Stimulated activated CD4-positive, alpha-beta T cell treated with anti-CD3 and anti-CD28 coated beads, Interleukin-2, amount 100 ng/mL, for 48 hours (primary cell): ENCODE data around the gene EYA4.

Experiments
- DNase-seq, 2 donors: peaks; one replicate each; pipeline ENCODE4 v3.0.0-alpha.2; 2020

The EYA4 gene

GRCh38 chr6:133291671-133292070, 50.5 kb downstream of the EYA4 start:
- no peak for DNase-seq

DNA sequence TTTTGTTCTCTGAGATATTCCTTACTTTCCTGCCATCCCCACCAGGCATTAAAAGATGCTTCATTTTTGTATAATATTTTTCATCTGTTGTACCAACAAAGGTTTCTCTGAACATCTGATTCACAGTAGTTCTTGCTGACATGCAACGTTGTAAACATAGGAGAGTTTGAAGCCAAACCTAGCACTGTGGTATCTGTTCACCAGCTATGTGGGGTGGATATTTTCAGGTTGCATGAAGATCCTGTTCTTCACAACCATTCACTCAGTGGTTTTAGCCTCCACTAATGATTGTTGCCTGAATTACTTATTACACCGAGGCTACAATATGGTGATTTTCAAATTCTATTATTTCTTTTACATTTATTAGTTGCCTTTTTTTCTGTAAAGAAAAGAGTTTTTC, 56.5 kb downstream of the EYA4 start:
- DNase-seq: no peak

- no peak for DNase-seq
Observed at GRCh38 chr6:133298335-133298734, 57.2 kb downstream of the EYA4 start.

- no peak for DNase-seq
Observed at GRCh38 chr6:133298801-133299200, 57.6 kb downstream of the EYA4 start.

DNA sequence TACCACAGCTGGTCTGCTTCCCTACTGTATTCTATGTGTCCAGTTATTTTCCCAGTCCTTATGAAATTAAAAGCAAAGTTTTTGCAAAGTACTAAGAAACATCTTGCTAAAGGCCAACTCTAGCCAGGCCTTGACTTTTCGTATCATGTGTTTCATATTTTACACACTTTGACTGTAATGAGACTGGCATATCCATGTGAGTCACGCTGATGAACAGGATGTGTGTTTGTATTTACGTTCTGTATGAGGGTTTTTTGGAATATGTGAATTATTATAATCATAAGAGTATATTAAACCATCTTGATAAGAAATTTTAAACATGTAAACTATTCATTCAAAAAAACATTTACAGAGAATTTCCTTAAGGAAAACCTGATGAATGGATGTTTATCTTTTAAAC, 59.7 kb downstream of the EYA4 start:
- DNase-seq: no peak

DNA sequence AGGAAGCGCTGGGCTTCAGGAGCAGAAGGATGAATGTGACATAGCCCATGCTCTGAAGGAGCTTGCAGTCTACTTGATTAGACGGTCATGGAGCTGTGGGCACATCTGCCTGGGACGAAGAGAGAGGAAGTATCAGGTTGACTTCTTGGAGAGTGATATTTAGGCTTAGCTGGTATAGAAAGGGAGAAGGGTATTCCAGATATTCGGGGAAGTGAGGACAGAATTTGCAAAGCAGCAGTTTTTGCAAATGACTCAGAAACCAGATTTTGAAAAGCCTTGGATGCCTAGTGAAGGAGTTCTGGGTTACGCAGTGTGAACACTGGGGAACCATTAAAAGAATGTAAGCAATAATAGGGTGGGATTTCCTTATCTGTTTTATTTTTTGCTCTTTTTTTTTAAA, 60.7 kb downstream of the EYA4 start:
- DNase-seq: no peak

DNA sequence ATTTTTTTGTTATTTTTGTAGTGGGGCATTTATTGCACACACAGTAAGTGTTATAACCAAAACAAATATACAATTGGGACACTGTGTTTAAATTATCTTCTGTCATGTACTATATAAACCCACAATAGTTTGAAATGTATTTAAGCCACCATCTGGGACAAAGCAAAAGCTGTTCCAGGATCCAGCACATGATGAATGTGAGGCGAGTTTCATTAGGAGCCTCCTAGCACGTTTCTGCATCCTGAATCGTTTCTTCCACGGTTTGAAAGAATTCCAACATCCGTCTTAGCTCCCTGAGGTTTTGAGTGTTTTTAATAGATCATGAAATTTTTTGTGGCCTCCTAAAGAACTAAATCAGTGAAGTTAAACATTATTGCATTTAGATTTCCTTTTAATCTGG, 65.8 kb downstream of the EYA4 start:
- no peak for DNase-seq

DNA sequence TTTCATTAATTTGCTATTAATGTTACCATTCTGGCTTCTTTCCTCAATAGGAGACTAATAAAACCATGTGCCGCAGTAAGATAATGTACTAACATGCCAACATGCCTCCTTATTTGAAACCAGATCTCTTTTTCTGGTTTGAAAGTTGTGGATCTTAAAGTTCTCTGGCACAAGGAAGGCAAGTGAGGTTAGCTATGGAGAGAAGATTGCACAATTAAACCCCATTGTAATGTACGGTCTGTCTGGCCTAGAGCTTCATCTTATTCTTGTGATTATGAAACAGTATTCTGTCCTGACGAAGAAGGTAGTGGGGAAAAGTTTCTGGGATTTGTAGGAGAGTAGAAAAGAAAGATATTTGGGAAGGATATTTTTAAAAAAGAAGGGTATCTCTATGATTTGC, 68.4 kb downstream of the EYA4 start:
- DNase-seq: no peak

DNA sequence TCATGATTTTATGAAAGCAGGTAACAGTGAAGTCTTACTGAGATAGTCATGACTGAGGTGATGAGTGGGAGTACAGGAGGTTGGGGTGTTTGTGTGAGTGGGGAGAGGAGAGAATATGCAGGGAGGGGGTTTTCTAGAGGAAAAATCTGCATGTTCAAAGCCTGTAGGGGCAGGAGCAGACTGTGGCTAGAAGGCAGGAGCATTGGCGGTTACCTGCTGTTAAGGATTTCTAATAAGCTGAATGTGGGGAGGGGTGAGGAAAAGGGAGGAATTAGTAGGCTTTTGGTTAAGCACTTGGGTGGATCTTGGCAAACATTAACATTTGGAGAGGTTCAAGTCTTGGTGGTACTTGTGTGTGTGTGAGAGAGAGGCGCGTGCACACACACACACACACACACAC, 70.8 kb downstream of the EYA4 start:
- DNase-seq: no peak

- no peak for DNase-seq
Observed at GRCh38 chr6:133313068-133313467, 71.9 kb downstream of the EYA4 start.

DNA sequence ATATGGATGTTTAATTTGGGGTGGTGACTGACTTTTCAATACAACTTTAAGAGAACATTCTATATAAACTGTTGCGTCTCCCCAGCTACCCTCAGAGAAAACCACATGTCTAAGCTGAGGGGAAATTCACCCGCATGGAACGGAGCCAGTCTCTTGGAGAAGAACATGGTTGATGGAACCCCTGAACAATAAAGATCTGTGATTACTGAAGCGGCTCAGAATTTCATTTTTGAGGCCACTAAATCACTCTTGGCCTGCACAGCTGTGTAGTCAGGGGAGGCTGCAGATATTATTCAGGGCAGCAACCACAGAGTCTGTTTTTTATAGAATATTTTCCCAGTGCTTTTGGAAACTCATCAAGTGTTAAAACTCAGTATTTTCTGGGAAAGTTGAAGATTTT, 73.8 kb downstream of the EYA4 start:
- no peak for DNase-seq

GRCh38 chr6:133315811-133316210, 74.7 kb downstream of the EYA4 start:
- DNase-seq: no peak

DNA sequence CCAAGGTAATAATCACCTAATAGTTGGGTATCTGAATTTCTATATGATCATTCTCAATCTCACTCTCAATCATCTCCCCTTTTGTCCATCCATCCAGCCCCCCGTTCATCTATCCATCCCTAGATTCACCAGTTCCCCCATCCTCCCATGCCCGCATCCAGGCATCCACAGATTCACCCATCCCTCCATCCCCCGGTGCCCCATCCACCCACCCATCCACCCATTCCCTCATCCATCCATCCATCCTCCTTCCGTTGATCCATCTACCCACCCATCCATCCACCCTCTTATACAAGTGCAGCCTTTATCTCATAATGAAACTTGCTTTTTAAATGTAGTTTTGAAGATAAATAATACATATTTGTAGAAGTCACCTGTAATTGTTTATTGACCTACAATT, 76.5 kb downstream of the EYA4 start:
- no peak for DNase-seq

DNA sequence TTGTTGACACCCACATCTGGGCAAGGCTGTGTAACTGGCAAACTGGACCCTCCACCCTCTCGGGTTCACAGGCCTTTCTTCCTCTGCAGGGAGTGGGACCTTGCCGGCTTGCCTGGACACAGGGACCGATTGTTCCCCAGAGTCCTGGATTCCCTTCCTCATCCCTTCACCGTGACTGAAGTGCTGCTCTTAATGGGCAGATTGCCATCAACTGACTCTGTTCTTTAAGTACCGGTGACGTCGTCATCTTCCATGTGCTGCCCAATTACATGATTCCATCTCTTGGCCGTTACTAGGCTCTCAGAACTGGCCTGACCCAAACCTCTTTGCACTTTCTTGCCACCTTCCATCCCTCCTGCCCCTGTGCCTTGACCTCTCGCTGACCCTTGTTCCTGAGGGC, 85.4 kb downstream of the EYA4 start:
- no peak for DNase-seq

- no peak for DNase-seq
Observed at GRCh38 chr6:133333852-133334251, 92.7 kb downstream of the EYA4 start.

- DNase-seq: no peak
Observed at GRCh38 chr6:133337308-133337707, 96.2 kb downstream of the EYA4 start.

DNA sequence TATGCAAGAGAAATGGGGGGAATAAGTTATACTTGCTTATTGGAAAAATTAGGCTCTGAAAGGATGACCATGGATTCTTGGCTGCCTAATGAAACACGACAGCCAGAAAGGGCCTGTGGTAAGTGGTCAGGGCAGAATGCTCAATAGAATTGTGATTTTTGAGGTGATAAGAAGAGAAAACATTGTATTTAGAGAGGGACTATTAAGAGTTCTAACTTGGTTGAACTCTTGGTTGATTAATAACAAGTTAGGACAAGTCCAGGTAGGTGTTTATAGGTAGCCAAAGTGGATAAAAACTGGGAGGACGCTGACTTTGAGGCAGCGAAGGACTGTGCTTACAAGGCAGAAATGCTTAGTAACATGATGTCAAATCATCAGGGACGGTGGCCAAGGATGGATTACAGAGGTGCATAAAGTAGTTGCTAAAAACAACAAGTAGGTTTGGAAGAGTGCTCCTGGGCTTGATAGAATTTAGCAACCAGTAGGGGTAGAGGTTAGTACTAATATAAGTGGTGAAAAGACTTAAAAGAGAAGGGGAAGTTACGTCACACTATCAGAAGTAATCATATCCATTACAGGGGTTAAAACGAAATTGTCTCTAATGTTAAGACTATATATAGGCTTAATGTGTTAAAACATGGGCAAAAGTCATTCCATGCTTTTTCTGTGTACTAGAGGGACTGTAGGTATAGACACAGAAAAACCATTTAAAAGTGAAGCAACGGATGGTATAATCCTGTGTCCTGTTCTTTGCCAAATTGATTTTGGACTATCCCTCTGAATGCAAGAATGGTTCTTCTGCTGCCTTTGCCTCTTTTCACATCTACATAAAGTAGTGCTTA, 98.6 kb downstream of the EYA4 start:
- no peak for DNase-seq

- no peak for DNase-seq
Observed at GRCh38 chr6:133340557-133340956, 99.4 kb downstream of the EYA4 start.

DNA sequence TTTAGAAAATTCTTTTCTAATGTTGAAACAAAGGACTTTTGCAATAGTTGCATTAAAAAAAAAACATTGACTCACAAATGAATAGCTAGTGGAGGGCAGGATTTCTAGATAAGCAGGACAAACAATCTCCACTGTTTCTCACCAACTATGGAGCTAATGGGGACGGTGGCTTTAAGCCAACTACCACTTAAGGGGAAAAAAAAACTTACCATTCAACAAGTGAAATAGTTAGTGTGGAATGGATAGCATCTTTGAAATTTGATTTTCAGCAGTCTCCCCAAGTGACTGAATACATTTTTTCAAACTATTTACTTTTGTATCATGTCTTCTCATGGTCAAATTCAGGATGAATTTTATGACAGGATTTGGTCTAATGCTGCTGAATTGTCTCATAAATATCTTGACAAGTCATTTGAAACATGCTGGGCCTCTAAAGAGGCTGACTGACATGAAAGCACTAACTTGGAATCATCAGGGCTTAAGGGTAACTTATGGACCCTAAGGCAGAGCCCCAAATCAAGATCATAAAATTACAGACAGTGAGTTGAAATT, 100.5 kb downstream of the EYA4 start:
- DNase-seq: no peak

GRCh38 chr6:133343220-133343619, 102.1 kb downstream of the EYA4 start:
- no peak for DNase-seq

- no peak for DNase-seq
Observed at GRCh38 chr6:133348846-133349245, 107.7 kb downstream of the EYA4 start.

DNA sequence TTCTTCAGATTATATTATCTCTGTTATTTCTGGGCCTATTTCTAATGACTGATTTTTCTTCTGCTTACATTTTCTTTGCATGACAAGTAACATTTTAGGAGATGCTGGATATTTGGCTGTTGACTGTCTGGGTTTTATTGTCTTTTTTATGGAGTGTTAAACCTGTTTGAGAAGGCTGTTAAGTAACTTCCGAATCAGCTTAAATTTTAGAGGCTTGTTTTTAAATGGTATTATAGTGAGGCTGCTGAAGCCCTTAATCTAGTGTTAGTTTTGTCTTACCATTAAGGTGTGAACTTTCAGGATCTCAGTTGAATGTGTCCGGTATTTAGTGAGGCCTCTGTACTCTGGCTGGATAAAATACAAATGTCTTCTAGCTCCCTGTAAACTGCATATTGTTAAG, 109.8 kb downstream of the EYA4 start:
- no peak for DNase-seq

GRCh38 chr6:133352046-133352445, 110.9 kb downstream of the EYA4 start:
- no peak for DNase-seq

GRCh38 chr6:133353061-133353460, 111.9 kb downstream of the EYA4 start:
- DNase-seq: no peak

DNA sequence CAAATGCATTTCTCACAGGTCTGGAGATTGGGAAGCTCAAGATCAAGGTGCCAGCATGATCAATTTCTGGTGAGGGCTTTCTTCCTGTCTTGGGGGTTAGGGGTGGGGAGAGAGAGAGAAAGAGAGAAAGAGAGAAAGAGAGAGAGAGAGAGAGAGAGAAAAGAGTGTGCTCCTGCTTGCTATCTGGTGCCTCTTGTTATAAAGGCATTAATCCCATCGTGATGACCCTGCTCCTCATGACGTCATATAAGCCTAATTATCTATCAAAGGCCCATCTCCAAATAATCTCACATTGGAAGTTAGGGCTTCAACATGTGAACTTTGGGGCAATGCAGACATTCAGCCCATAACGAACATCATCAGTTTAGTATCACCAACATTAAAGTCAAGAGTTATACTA, 114.8 kb downstream of the EYA4 start:
- DNase-seq: no peak
